ENCODE data around the gene SINHCAF.
A peak's percentile ranks its signal among the peaks of the same experiment; 100 is the strongest.
"Not testable (repeated sequence)": the region's sequence is repeated elsewhere in the genome, so short reads cannot be mapped to it uniquely, and the experiment has no call there.

The SINHCAF gene

DNA sequence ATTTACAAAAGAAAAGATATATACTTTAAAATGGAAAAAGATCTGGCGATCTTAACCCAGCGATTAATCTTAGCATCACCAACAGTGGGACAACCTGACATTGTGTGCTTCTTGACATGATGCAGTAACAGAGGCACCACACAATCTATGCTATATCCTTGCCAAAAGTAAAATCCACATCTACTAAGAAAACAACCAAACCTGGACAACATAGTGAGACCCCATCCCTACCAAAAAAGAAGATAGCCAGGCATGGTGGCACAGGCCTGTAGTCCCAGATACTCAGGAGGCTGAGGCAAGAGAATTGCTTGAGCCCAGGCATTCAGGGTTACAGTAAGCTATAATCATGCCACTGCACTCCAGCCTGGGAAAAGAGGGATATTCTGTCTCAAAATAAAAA is 50.5 kb downstream of the SINHCAF start:
- Histone ChIP-seq H3K4me3 (no peak overlapping the region), H3K27ac (no peak overlapping the region)

DNA sequence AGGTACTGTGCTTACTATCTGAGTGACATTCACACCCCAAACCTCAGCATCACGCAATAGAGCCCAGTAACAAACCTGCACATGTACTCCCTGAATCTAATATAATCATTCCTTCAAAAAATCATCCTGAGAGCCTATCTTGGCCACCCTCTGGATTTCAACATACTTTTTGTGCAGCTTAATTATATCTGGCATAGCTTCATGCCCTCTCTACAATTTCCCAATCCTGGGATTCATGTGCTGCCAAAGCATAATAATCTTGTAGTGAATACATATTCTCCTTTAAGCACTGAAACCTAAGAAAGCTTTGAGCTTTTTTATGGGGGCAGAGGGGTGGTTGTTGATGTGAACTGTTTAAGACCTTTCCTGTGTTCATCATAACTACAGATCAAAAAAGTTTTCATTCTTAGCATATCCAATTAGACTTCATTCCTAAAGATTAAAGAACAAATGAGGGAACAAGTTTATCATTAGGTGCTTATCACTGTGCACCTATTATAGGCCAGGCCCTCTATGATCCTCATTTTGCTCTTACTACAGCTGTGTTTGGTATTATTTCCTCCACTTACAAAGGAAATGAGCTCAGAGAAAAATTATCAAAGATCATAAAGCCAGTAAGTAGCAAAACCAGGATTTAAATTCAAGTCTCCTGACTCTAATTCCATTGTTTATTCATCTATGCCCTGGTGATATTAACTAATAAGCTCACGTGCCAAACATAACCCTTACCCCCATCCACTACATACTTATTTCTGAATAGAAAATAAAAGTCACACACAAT is 51.2 kb downstream of the SINHCAF start:
- no peak overlapping the region for H3K4me3 ChIP-seq
- no peak overlapping the region for H3K27ac ChIP-seq

DNA sequence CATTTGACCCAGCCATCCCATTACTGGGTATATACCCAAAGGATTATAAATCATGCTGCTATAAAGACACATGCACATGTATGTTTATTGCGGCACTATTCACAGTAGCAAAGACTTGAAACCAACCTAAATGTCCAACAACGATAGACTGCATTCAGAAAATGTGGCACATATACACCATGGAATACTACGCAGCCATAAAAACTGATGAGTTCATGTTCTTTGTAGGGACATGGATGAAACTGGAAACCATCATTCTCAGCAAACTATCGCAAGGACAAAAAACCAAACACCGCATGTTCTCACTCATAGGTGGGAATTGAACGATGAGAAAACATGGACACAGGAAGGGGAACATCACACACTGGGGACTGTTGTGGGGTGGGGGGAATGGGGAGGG is 52.2 kb downstream of the SINHCAF start:
- H3K27ac ChIP-seq, H3K4me3 ChIP-seq: not testable (repeated sequence)

DNA sequence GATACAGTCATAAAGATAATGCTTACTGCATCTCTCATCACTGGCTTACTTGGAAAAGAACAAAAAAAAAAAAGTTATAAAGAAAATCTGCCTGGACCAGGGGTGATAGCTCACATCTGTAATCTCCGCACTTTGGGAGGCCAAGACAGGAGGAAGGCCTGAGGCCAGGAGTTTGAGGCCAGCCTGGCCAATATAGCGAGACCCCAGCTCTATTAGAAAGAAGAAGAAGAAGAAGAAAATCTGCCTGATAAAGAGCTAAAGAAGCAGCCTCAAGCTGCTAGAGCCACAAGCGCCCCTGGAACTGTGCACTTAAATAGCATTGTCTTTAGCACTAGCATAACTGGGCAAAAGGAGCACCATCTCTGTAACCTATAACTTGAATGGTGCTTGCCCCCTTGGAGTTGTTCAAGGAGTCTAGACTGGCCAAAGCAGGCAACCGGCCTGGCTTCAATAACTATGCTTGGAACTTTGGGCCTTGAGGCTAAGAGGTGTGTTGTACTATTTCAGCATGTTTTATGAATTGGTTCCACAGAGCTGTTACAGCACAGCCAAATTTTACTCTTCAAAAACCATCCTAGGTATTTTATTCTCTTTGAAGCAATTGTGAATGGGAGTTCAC is 53.2 kb downstream of the SINHCAF start:
- H3K4me3 ChIP-seq = no peak overlapping the region
- H3K27ac ChIP-seq = no peak overlapping the region

DNA sequence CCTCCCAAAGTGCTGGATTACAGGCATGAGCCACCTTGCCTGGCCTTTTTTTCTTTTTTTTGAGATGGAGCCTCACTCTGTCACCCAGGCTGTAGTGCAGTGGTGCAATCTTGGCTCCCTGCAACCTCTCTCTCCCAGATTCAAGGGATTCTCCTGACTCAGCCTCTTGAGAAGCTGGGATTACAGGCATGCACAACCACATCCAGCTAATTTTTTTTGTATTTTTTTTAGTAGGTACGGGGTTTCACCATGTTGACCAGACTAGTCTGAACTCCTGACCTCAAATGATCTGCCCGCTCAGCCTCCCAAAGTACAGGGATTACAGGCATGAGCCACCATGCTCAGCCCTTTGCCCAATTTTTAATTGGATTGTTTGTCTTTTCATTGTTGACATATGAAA is 58.0 kb downstream of the SINHCAF start:
- H3K27ac ChIP-seq = no peak overlapping the region

DNA sequence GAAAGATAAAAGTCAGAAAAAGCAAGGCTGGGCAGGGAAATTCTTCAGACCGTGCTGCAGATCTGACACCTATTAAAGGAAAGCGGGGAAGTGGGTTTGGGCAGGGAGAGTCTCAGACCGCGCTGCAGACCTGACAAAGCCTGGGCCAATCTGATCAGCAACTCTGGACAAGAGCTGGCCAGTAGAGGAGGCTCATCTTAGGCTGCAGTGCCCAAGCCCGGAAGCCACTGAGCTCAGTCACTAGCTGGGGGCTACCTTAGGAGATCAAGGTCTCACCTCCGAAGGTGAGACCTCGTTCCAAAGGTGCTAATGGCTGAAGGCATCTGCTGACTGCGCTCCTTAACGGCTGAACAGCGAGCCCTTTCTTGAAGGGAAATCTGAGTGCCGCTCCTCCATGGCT is 60.2 kb downstream of the SINHCAF start:
- H3K4me3 ChIP-seq = no peak overlapping the region
- H3K27ac ChIP-seq = no peak overlapping the region

More for the DNA sequence above, 58.0 kb downstream of the SINHCAF start:
- H3K4me3 ChIP-seq = no peak overlapping the region

DNA sequence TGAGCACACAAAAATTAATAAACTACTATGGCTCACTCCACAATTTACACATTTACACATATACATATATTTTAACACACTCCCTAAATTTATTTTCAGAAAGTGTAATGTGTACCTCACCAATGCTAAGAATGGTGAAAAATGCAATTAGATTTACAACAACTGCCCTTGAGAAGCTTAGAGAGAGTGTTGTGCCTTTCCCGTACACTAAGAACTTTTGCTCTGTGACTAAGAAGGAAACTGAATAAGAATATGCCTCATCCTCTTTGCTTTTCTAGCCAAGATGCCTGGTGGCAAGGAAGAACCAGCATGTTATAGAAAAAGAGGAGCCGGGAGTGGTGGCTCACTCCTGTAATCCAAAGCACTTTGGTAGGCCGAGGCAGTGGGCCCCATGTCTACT is 62.3 kb downstream of the SINHCAF start:
- H3K4me3 ChIP-seq = no peak overlapping the region
- no peak overlapping the region for H3K27ac ChIP-seq

DNA sequence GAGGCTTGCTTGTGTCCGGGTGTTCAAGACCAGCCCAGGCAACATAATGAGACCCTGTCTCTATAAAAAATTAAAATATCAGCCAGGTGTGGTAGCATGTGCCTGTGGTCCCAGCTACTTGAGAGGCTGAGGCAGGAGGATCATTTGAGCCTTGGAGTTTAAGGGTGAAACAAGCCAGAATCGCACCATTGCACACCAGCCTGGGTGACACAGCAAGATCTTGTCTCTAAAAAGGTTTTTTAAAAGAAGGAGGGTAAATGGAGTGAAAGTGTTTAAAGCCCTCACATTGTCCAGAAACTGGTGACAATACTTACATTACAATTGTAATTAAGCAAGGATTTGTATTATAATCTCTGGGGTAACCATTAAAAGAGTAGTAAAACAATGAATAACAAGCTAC is 64.2 kb downstream of the SINHCAF start:
- no peak overlapping the region for H3K4me3 ChIP-seq

DNA sequence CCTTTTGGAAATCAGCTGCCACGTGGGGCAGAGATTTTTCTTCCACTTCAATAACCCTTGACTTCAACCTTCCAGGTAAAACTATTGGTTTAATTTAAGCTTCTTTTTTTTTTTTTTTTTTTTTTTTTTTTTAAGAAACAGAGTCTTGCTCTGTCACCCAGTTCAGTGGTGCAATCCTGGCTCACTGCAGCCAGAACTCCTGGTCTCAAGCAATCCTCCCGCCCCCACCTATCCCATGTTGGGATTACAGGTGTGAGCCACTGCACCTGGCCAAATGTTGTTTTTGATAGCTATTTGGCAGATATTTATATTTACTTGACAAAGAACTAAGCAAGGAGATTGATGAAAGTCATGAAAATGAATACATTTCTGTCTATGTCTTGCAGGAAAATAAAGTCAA is 65.1 kb downstream of the SINHCAF start:
- H3K4me3 ChIP-seq = no peak overlapping the region
- H3K27ac ChIP-seq = no peak overlapping the region

More for the DNA sequence above, 64.2 kb downstream of the SINHCAF start:
- no peak overlapping the region for H3K27ac ChIP-seq

DNA sequence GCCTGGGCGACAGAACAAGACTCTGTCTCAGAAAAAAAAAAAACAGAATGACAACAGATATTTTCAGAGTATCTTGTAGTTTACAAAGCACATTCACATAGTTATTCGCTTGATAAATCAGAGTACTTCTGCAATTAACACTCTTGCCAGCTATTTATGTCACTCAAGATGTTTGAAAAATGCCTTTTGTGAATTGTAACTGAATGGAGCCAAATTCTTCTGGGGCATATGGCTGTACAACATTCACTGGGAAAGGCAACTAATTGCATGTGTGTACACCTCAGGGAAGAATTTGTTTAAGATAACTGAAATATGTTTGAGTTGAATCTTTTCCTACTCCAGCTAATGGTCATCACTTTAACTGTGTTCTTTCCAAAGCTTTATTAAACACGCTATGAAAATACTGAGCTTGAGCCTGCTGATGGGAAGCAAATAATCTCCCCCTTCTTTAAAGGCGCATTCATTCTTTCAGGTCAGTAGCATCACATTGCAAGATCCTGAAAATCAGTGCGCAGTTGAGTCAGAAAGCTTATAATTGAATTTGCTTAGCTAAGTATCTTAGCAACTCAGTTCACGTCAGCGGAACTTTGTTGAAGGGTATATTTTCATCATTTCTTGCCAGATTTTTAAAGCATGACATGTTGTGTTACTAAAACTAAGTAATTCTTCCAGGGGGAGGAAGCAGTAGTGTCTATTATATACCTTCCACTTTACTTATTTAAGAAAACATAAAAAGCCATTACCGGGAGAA is 66.6 kb downstream of the SINHCAF start:
- H3K4me3 ChIP-seq = no peak overlapping the region
- no peak overlapping the region for H3K27ac ChIP-seq

DNA sequence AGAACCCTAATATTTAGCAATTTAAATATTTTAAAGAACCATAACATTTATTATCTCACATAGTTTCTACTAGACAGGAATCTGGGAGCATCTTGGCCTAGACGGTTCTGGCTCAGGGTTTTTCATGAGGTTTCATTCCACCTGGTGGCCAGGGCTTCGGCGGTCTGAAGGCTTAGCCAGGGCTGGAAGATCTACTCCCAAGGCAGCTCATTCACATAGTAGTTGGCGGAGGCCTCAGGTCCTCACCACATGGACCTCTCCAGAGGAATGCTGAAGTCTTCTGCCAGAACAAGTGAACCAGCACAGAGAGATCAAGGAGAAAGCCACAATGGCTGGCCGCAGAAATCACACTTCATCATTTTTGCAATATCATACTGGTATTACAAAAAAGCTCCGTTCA is 68.2 kb downstream of the SINHCAF start:
- no peak overlapping the region for H3K27ac ChIP-seq
- H3K4me3 ChIP-seq = no peak overlapping the region

DNA sequence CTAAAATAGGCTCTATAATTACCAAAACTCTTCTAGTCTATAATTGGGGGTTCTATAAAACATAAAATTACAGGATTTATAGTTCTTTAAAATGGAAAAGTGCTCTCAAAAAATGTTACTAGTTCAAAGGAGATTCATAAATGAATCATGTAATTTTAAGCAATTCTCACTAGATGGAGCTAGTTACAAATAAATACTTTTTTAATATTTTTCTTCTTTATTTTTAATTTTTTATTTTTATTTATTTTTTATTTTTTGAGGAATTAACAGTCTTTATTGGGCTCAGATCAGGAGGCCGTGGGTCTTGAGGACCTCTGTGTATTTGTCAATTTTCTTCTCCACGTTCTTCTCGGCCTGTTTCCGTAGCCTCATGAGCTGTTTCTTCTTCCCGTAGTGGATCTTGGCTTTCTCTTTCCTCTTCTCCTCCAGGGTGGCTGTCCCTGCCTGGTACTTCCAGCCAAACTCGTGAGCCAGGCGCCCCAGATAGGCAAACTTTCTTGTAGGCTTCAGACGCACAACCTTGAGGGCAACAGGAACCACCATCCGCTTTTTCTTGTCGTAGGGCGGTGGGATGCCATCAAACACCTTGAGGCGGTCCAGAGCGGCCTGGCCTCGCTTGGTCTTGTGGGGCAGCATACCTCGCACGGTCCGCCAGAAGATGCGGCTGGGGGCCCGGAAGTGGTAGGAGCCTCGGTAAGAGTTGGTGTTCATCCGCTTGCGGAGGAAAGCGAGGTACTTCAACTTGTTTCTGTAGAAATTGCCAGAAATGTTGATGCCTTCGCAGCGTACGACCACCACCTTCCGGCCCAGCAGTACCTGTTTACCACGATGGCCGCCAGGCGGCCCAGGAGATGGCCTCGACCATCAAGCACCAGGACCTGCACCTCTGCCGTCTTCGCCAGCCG is 74.0 kb downstream of the SINHCAF start:
- H3K27ac ChIP-seq = not testable (repeated sequence)
- peak overlapping the region in 3 of 7 experiments; percentile 2 to 14 (median 9) for H3K4me3 ChIP-seq

DNA sequence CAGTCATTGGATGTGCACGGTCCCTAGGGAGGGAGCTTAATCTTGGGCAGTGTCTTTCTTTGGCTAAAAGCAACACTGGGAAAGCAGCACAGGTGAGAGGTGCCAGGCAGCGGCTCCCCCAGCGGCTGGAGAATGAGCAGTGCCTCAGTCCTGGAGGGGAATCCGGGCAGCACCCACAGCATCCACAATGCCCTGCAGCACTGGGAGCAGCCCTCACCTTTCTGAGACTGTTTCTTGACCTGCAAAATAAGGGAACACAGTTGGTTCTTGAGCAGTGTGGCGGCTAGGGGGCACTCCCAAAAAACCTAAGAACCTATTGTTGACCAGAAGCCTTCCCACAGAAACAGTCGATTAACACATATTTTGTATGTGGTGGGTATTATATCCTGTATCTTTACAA is 75.8 kb downstream of the SINHCAF start:
- Histone ChIP-seq H3K4me3 (no peak overlapping the region), H3K27ac (no peak overlapping the region)

DNA sequence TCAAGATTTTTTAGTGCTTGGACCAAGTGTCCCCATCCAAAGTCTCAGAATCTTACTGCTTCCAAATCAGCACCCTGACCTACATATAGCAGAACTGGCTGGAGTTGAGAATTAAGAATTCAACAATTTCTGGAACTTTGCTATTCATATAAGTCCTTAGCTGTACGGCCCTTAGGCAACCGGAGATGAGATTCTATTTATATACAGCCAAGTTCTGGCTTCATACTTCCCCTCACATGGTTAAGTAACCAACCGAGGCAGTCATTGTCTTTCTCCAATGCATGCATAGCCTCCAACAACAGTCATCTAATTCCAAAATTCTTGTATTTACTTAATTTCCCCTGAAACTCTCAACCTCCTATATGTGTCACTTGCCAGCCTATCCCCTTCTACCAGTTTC is 76.6 kb downstream of the SINHCAF start:
- Histone ChIP-seq H3K27ac (no peak overlapping the region), H3K4me3 (no peak overlapping the region)

DNA sequence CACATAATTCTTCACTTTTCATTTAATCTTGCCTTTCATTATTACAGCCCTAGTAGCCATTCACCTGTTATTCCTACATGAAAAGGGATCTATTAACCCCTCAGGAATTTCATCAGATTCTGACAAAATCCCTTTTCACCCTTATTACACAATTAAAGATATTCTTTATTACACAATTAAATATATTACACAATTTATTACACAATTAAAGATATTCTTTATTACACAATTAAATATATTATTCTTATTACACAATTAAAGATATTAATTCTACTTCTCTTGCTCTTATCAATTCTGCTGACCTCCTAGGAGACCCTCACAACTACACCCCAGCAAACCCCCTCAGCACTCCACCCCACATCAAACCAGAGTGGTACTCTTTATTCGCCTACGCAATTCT is 77.1 kb downstream of the SINHCAF start:
- Histone ChIP-seq H3K27ac (no peak overlapping the region), H3K4me3 (no peak overlapping the region)

DNA sequence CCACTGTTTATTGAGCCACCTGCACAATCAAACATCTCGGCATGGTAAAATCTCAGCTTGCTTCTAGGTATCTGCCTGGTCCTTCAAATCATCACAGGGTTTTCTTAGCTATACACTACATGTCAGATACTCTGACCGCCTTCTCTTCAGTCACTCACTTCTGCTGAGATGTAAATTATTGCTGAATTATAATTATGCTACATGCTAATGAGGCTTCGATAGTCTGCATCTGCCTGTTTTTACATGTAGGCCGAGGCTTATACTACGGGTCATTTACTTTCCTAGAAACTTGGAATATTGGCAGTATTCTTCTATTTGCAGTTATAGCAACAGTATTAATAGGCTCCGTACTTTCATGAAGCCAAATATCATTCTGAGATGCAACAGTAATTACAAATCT is 77.6 kb downstream of the SINHCAF start:
- Histone ChIP-seq H3K27ac (no peak overlapping the region), H3K4me3 (no peak overlapping the region)

DNA sequence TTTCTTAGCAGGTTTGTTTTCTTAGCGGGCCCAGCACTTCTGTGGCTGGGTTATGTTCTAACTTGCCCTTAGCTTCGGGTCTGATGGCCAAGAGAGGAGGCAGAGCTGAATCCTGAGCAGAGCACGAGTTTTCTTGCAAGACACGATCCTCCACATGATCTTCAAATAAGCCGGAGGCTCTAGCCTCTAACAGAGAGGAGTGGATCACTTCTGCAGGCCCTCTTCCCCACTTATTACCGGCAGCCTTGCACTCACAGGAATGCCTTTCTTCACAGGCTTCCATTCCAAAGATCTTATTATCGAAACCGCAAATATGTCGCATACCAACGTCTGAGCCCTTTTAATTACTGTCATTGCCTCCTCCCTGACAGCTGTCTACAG is 79.5 kb downstream of the SINHCAF start:
- Histone ChIP-seq H3K27ac (no peak overlapping the region), H3K4me3 (no peak overlapping the region)

DNA sequence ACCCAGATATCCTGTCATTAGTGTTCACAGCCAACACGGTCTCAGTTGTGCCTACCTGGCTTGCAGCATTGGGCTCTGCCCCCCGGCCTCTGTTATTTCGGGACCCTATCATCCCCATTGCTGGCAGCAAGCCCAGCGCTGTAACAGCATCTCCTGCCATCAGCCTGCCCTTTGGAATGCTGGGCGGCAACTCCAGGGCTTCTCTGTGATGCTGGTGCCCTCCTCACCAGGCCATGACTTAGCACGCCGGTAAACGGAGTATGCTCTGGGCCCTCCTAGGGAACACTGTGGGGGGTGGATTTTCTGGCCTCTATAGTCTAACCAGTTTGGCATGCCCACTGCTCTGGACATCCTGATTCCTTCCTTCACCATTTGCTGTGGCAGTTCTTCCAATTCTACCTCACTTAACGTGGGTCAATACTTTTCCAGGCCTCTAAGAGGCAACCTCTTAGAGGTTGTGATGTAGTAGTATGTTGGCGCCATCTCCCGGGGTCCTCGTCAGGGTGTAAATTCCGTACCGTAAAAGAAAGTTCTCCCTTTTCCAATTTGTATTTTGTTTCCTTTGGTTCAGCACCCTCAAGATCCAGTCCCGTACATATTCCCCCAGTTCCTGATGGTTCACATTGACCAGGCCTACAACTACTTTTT is 80.0 kb downstream of the SINHCAF start:
- Histone ChIP-seq H3K27ac (no peak overlapping the region), H3K4me3 (no peak overlapping the region)

DNA sequence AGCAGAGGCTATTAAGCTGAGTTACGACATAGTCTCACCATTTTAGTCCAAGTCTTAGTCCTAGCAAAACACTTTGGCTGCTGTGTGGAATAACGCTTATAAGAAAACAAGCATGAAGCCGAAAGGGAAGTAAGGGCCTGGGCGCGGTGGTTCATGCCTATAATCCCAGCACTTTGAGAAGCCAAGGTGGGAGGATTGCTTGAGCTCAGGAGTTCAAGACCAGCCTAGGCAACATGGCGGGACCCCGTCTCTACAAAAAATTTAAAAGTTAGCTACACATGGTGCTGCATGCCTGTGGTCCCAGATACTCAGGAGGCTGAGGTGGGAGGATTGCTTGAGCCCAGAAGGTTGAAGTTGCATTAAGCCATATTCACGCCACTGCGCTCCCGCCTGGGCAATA is 83.5 kb downstream of the SINHCAF start:
- H3K27ac ChIP-seq, H3K4me3 ChIP-seq: not testable (repeated sequence)
